Renal cortex interstitium (tissue), 11 donors: Measurements from ENCODE around the gene DRC7. TPM values are rescaled to one million over a fixed set of nuclear protein-coding genes. Genes with fewer than 3 reads are reported as not detected.

Experiments
- DNase-seq, 11 donors: peaks; one replicate each; pipeline ENCODE4 v3.0.0-alpha.2; 2013; ENCODE audit warnings: low read depth in 9 of 11, low spot score in 4 of 11; ENCODE audit errors: extremely low read depth in 1 of 11
- polyA plus RNA-seq, 3 donors: library from polyadenylated mRNA; unstranded; fragments of 120-200 nt; gene quantifications; one replicate each; pipeline ENCODE4 v1.2.1, GENCODE V29; 2013; ENCODE audit not compliant: insufficient read length in 3 of 3

The DRC7 gene
- polyA plus RNA-seq, 3 donors: 2.4 to 4.8 (median 3.8) TPM

DNA sequence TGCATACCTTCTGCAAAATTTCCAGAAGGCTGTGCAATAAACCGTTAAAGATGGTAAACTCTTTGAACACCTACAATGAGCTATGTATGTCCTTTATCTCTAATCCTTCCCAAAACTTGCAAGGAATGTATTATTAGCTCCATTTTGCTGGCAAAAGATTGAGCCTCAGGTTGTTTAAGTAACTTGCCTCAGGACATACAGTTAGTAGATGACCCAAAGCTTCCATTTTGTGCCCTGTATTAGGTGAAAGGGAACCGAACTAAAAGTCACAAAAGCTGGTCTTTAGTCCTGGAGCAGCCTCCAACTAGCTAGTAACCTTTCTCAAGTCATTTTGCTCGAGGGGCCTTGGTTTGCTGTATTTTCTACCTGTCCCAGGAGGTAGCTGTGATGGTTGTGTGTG is 22.2 kb upstream of the DRC7 start:
- DNase-seq: no peak

GRCh38 chr16:57672824-57673223 is 21.8 kb upstream of the DRC7 start:
- no peak for DNase-seq

DNA sequence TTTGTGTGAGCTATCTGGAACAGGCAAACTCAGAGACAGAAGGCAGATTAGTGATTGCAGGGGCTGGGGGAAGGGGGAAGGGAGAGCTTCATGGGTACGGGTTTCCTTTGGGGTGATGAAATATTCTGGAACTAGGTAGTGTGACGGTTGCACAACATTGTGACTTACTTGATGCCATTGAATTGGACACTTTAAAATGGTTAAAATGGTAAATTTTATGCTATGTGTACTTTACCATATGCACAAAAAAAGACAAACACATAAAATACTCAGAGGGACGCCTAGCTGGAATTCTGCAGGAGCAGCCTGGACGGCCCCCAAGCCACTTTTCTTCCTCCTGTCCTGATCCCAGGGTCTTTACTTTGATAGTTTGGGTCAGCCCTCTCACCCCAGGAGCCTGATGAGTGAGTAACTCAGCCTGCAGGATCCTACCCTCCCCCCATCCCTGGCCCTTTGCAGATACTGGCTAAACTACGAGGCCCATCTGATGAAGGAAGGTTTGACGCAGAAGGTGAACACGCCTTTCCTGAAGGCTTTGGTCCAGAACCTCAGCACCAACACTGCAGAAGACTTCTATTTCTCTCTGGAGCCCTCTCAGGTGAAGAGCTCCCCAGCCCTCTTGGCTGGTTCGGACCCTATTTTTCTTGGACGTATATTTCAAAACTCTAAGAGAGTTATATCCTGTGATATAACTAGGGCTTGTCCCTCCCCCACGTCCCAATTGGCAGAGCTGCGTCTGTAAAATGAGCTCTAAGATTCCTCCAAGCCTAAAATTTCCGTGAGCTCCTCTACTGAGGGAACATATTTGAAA is 18.7 kb upstream of the DRC7 start:
- DNase-seq: no peak

DNA sequence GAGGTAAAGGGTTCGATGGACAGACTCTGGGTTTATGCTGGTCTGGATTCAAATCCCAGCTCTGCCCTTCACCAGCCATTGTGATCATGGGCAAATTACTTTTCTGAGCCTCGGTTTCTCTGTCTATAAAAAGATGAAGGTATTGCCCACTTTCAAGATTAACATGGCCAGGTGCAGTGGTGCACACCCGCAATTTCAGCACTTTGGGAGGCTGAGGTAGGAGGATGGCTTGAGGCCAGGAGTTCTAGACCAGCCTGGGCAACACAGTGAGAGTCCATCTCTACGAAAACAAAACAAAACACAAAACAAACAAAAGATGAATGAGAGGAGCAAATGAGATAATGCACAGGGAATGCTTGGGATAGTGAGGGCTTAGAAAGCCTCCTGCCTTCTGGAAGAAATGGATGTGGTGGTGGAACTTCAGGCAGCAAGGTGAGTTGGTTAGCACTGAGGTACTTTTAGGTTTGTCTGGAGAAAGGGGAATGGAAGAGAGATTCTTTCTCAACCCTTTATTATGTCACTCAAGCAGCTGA is 18.0 kb upstream of the DRC7 start:
- no peak for DNase-seq

DNA sequence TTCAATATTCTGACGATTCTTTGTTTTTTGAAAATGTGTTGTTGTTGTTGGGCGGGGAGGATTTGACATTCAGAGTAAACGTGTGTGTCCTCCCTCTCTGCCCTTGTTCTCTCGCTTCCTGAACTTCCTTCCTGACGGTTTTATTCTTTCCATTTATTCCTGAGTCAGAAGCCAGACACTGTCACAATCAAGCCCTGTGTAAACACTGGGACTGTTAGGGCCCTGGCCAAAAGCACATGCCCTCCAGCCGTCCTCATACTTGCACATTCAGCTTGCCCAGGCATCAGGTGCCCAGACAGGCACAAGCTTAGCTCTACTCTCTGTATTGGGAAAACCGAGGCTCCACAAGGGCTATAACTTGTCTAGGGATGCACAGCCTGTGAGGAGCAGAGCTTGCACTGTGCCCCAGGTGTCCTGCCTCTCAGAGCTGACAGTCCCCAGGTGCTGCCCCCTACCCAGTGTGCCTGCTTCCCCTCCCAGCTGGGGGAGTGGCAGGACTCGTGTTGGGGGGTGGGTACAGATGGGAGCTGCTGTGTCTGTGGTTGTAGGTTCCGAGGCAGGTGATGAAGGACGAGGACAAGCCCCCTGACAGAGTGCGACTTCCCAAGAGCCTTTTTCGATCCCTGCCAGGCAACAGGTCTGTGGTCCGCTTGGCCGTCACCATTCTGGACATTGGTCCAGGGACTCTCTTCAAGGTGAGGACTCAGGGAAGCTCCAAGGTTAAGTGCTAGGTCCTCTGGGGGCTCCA is 16.8 kb upstream of the DRC7 start:
- DNase-seq: no peak

- DNase-seq: no peak
These were observed 15.6 kb upstream of the DRC7 start for GRCh38 chr16:57679016-57679415.

DNA sequence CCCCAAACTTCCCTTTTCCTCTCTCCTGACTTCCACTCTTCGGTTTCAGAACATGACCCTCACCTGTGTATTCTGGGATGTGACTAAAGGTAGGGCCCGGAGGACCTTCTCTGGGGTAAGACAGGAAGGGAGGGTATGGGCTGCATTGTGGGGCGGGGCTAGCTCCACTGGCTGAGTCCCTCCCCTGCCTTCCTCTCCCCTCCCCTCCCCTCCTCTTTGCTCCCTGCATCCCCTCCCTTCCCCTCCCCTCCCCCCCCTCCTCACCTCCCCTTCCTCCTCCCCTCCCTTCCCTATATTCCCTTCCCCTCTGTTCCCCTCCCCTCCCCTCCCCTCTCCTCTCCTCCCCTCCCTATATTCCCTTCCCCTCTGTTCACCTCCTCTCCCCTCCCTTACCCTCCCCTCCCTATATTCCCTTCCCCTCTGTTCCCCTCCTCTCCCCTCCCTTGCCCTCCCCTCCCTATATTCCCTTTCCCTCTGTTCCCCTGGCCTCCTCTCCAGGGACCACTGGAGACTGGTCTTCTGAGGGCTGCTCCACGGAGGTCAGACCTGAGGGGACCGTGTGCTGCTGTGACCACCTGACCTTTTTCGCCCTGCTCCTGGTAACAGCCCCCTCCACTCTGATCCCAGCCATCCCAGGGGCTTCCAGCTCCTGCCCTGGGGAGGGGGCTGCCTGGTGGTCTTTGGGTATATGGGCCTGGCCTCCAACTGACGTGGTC is 14.7 kb upstream of the DRC7 start:
- DNase-seq: no peak

DNA sequence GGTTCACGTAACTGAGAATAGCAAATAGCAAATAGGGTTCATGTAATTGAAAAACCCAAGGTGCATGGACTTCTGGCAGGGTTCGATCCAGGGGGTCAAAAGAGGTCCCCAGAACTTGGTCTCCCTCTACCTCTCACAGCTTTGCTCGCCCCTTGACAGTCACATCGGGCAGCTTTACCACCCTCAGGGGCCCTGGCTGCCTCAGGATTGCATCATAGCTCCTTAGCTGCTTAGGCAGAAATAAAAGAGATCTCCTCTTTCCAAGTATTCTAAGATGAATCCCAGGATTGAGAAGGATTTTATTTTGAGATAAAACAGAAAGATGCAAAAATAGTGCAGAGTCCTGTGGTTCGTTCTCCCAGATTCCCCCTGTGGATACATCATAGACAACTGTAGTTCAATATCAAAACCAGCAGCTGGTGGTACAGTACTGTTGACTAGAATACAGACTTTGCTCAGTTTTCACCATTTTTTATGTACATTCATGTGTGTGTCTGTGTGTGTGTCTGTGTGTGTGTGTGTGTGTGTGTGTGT is 13.7 kb upstream of the DRC7 start:
- no peak for DNase-seq

DNA sequence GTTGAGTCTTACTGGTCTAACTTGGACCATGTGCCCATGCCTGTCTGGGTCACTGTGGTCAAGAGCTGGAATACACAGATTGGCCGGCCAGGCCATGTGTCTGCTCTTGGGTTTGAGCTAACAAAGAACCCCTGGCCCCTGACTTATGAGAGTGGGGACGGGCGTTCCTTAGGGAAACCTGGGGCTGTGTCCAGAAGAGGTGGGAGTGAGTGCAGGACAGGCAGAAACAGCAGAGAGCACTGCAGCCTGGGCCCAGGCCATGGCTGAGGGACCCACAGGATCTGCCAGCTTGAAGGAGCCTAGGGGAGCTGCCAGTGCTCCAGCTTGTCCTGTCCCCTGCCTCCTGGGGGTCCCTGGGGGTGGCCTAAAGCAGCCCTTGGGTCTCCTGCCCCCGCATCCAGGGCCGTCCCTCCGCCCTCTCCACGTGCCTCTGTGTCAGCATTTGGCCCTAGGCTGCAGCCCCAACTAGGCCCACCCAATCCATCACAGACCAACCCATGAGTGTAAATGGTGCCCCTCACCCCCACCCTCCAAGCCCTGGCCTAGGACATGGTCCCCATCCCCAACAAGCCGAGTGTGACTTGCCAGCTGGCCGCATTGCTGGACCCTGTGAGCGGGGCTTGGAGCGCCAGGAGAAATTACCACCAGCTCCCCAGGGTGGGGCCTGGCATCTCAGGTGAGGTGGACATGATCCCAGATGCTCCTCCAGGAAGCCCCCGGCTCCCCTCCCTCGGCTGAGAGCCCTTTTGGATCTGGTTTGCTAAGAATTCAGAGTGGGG is 12.5 kb upstream of the DRC7 start:
- DNase-seq: no peak

DNA sequence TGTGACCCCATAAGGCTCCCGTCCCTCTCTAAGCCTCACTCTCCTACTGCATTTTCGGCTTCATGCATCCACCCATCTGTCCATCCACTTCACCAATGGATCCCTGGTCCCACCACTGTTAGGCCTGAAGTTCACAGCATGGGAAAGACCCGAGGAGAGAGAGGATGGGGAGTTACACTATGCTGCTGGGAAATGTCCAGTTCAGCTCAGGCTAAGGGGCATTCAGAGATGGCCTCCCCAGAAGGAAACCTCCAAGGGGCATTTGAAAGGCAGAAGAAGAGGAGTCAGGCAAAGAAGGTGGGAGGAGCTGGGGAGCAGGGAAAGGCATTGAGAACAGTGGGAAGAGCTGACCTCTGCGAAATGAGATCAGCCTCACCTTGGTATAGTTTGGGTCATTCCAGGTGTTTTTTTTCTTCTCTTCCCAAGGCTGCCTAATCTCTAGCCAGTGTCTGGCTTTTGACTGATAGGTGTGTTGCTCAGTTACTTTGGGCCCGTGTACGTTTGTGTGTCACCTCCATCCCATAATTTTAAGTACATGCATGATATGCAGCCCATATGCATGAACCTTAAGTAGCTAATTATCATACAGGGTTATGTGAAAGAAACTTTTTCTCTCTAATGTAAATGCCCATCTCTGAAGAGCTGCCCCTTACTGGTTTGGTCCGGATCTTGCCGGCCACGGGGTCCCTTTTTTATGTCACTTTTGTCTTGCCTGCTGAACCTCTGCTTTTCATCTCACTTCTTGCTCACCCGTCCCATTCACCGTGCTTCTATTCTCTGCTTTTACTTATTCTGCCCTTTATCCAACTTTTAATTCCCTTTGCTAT is 11.6 kb upstream of the DRC7 start:
- DNase-seq: no peak

GRCh38 chr16:57683636-57684545 is 10.7 kb upstream of the DRC7 start:
- DNase-seq: no peak

DNA sequence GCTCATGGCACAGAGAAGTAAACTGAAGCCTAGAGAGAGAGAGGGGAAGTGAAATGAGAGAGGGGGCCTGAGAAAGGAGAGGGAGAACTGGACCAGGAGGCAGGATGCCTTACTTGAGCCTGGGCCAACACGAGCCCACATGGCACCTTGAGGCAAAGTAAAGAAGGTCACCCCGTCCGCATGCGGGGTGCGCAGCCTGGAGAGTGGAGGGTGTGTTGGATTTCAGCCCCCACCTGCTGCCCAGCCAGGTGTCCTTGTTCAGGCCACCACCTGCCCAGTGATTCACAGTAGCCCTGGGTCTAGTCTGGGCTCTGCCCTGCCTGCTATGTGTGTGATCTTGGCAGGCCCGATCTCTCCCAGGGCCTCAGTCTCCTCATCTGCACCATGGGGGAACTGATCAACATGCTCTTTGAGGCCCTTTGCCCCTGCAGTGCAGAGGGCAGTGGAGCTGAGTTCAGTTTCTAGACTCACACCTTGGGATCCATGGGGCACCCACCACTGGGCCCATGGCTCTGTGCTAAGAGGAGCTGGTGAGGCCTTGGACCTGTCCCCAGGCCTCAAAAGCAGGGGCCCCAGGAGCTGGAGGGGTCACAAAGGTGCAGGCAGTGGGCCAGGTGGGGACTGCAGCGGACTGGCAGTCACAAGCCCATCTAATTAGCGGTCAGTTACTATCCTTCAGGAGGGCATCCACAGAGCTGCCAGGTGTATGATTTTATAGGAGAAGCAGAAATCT is 9.8 kb upstream of the DRC7 start:
- no peak for DNase-seq

- no peak for DNase-seq
These were observed 9.0 kb upstream of the DRC7 start for GRCh38 chr16:57685633-57686032.

GRCh38 chr16:57686577-57686976 is 8.0 kb upstream of the DRC7 start:
- DNase-seq: no peak

GRCh38 chr16:57687363-57687929 is 7.2 kb upstream of the DRC7 start:
- DNase-seq: no peak

DNA sequence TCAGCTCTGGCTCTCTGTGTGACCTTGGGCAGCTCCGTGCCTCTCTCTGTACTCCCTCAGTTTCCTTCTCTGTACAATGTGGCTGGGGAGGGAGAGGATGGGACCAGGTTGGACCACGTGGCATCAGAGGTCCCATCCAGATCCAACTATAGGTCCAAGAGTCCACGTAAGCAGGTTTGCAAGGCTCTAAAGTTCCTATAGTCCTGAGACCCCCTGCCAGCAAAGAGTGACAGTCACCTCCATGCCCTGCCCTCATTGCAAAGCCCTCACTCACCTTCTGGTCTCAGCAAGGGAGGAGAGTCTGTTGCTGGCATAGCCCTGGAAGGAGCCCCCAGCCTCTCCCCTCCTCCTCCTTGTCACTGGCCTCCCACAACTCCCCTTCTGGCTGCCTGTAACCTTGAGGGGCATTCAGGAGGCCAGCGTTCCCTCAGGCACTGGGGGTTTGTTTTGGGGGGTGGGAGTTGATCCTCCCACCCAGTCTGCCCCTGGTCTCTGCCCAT is 6.1 kb upstream of the DRC7 start:
- DNase-seq: no peak
